NCI-H446 treated with DMSO at 0.1 percent for 48 hours (cell line): ENCODE data around the gene HSDL1.
"Not testable (repeated sequence)": the region's sequence is repeated elsewhere in the genome, so short reads cannot be mapped to it uniquely, and the experiment has no call there.

Source experiments
- DNase-seq: peaks from one replicate; lab custom pipeline; 2025; lab: John Stamatoyannopoulos, UW

The HSDL1 gene

DNA sequence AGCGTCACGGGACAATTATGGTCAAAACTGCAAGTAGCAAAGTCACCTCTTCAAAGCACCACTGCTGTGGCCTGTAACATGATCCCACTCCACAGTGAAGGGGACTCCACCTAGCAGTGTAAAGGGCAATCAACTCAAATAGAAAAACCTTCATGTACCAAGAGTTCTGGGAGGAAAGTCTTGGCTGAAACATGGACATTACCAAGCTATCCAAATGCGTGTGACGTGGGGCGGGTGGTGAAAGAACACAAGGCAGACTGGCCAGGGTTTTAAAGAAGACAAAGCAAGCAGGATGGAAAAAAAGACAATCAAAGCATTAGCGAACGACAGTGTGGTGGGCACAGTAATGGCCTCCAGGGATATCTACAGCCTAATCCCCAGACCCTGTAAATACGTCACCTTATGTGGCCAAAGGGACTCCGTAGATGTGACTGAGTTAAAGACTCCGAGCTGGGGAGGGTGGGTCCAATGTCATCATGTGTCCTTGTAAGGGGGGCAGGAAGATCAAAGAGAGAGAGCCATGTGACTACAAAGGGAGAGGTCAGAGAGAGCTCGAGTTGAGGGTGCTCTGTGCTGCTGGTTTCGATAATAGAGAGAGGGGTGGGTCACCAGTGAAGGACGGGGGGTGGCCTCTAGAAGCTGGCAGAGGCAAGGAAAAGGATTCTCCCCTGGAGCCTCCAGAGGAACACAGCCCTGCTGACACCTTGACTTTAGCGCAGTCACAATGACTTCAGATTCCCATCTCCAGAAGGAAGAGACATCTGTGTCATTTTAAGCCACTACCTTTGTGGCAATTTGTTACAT is 6.0 kb downstream of the HSDL1 start:
- no peak for DNase-seq

DNA sequence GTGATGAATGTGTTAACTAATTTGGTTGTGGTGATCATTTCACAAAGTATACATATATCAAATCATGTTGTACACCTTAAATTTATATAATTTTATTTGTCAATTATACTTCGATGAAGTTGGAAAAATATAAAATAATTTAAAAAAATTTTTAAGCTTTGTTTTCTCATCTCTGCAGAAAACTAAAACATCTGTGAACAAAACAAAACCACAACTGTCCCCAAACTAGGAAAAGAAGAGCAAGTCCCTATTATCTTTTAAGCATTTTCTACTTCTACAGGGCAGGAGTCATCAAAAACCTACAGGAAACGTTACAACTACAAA is 6.5 kb downstream of the HSDL1 start:
- DNase-seq: no peak

DNA sequence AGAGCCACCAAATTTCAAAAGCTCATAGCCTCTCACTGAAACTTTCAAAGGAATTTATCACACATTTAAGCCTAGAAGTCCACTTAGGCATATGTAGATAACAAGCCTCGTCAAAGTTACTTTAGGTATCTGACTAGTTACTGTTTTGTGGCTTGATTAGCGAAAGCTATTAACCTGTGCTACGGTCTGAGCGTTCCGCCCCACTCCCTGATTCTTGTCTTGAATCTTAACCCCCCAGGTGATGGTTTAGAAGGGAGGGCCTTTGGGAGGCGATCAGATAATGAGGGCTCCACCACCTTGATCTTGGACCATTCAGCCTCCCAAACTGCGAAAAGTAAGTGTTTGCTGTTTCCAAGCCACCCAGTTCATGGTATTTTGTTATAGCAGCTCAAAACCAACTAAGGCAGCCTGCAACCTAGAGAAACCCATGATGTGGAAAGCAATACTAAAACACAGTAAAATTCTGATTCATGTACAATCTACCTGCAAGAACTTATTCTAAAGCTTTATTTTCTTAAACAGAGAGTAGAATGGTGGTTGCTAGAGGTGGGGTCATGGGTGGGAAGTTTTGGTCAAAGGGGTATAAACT is 7.1 kb downstream of the HSDL1 start:
- no peak for DNase-seq

DNA sequence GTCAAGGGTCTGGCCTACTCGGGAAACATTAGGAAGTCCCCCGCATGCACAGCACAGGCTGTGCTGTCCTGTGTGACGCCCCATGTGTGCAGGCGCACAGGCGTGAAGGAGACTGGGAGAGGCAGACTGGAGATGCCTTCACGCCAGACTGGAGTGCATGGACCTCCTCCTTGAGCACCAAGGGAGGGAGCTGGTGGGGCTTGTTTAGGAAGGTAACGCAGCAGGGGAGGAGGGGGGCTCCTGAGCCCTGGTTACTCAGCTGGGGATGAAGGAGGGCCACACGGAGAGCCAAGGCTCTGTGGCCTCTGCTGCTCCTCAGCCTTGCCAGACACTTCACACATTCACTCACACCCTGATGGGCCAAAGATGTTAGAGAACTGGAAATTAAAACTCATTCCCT is 7.7 kb downstream of the HSDL1 start:
- DNase-seq: no peak

DNA sequence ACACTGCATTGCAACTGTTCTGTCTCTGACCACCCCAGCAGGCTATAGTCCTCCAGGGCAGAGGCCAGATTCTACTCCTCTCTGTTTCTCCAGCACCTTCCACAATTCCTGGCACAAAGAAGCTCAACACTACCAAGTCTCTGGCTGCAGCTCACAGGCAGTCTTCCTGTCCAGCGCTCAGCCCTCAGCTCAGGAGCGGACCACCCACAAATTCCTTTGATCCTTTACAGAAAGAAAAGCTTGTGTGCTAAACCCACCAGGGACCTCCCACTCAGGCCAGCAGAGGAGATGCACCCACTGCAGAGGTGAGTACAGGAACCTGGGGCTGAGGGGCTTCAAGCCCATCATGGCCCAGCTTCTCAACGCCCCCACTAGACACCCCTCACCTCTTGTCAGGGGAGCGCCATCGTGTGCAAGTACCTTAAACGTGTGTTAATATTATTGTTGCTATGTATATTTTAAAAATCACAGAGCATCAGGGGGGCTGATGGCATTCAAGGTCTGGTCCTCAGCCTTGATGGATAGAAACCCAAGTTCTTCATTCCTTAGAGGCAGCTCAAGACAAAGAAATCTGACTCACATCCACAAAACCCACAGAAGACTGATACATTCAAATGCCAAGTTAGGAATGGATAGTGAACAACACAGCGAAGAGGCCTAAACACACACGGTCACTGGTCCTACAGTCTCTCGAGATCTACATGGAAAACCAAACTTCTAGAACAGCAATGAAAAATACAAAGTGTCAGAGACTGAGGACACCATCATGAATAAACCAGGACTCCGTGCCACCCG is 8.4 kb downstream of the HSDL1 start:
- no peak for DNase-seq

DNA sequence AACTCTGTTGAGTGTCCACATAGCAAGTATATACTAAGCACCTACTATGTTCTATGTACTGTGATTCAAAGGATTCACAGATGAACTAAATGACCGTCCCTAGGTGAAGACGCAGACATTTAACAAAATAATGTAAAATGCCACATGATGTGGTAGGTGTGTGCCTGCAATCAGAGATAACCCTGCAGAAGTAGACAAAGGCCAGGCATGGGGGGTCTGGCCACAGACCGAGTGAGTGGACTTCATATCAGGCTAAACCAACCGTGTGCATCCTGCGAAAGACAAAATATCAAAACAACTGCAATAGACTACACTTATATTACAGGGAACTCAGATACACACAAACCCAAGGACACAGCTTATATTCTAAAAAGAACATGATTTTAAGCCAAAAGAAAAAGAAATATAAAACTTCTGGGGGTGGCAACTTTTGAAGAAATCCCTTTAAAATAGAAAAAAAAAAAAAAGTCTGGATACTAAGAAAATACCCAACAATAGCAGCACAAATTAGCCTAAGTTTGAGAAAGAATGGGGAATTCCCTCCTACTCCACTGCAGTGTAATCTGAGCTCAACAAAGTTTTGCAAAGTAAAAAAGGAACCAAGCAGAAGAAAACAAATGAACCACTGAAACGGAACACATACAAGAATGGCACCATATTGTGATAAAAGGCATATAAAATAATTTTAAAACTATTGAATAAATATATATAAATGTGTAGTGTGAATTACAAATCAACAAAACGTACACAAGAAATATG is 12.3 kb downstream of the HSDL1 start:
- no peak for DNase-seq

DNA sequence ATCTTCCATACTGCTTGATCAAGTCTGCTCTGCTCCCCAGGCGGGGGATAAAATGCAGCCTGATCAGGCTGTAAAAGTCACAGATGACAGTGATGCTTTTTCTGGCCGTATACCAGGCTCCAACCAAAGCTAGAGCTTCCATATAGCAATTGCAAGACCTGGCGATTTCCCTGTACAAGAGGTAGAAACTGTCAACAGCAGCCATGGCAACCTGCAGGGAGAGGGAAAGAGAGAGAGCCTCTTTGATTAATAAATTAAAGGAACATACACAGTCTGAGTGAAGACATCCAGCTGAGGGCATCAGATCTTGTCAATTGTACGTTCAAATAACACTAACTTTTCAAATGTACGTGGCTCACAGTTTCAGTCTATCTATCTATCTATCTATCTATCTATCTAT is 13.9 kb downstream of the HSDL1 start:
- no peak for DNase-seq

DNA sequence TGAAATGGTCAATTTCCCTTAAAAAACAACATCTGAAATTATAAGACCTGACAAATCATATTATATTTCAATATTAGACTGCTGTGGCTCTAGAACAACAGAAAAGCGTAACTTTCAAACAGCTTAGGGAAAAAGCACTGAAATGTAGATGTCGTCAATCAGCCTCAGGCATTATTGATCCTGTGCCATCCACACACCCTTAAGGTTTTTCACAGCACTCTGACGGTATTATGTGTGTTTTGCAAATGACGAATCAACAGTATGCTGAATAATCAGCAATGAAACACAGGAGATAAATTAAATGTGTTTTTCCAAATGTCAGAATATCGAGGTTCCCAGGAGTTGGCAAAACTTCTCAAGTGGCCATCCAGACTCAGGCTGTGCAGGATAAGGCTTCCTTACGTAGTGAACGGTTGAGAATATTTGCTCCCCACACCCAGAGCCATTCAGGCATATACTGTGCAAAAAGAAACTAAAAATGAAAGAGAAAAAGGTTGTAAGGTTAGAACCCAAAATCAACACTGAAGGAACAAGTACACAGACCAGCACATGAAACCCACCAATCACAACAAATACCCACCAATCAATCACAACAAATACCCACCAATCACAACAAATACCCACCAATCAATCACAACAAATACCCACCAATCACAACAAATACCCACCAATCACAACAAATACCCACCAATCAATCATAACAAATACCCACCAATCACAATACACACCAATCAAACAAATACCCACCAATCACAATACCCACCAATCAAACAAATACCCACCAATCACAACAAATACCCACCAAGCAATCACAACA is 20.5 kb downstream of the HSDL1 start:
- no peak for DNase-seq

DNA sequence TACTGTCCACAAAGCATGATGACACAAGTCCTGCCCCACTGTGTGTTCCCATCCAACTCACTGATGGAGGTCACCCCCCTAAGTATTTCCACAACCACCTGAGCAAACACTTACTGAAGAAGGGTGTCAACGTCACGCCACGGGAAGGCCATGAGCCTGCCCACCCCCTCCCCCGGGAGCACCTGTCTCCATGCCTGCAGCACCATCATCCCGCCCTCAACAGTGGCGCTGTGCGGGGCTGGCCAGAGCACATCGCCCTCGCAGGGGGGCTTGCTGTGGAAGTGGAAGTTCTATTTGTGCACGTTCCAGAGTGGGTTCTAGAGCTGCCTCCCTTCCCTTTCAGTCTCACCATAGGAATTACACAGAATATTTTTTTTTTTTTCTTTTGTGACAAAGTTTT is 24.0 kb downstream of the HSDL1 start:
- no peak for DNase-seq

DNA sequence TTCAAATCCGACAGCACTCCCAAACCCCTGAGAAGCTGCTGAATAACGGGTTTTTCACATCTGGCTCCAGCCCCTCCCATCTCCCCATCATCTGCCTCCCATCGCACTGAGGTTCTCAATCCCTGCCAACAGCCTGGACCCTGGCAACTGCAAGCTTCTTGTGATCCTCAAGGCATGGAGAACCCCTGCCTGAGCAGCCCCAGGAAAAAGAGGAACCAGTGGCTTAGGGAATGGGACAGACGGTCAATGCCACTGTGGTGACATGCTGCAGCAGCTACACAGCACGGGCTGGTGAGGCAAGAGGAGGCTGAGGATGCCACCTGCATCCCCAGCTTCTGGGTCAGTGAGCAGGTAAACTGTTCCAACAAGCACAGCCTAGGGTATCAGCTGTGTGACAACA is 25.0 kb downstream of the HSDL1 start:
- no peak for DNase-seq

DNA sequence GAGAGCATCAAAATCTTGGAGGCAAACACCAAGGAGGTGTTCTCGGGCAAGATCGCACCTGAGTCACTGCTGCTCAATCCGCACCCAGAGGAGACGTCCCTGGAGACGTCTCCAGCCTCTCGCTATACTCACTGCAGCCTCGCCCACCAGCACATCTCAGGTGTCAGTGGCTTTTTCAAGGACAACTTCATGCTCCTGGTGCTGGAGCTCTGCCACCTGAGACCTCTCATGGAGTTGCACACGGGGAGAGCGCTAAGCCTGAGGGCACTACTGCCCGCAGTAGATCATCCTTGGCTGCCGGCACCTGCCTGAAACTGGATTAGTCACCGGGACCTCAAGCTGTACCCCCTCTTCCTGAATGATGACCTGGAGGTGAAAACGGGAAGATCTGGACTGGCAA is 25.6 kb downstream of the HSDL1 start:
- DNase-seq: no peak

DNA sequence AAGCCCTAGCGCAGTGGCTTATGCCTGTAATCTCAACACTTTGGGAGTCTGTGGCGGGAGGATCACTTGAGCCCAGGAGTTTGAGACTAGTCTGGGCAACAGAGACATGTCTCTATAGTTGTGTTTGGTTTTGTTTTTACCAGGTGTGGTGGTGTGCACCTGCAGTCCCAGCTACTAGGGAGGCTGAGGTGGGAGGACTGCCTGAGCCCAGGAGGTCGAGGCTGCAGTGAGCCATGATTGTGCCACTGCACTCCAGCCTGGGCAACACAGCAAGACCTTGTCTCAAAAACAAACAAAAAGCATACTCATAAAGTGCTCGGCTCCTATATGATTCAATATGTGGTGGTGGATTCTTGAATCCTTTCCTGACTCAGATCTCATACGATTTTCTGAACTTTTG is 26.7 kb downstream of the HSDL1 start:
- DNase-seq: not testable (repeated sequence)

DNA sequence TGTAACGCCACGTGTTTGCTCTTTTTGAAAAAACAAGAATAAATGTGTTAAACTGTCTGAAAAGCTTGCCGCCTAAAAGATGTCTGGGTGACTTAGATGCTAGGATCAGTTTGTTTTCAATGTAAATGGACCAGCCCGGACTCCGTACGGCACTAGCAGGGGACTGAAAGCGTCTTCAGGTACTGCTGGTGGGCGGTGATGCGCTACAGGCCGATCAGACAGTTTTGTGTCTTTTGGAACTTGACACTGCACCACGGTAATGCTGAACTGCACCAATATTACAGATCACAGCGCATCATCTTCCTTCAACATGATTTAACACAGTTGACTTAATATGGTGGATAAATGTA is 27.5 kb downstream of the HSDL1 start:
- no peak for DNase-seq

DNA sequence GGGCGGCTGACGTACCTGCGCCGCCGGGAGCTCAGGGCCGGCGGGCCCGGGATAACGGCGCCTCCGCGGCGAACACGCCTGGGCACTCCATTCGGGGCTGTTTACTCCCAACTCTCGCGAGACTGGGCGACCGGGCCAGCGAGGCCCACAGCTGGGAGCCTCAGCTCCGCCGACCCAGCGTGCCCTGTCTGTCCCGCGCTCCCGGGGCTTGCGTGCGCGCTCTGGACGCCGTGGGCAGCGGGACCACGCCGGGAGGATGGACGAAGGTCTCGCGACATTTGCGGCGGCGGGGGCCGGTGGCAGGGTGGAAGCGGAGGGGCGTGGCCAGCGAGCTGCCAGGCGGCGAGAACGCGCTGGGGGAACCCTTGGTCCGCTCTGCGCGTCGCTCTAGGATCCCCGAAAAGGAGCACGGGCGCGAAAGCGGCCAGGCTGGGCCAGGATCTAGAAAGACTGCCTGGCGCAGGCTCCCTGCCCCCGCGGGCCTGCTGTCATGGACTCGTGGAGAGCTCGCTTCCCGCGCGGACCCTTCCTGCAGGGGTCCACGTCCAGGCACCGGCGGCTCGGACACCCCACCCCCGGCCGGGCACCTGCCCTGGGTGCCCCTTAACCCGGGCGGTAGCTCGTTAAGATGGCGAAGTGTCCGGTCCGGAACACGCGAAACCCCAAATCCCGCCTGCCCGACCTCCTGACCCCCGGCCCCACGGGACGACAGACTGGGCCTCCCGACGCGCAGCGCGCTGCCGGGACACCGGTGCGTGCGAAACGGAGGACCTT is 28.1 kb downstream of the HSDL1 start, which contains the start of gene MBTPS1:
Gene MBTPS1, minus strand, starts transcription at position 223 of the 774 bp plus-strand sequence. CDS start 15,159 bp downstream, outside the sequence.
- peak; percentile 81 for DNase-seq

DNA sequence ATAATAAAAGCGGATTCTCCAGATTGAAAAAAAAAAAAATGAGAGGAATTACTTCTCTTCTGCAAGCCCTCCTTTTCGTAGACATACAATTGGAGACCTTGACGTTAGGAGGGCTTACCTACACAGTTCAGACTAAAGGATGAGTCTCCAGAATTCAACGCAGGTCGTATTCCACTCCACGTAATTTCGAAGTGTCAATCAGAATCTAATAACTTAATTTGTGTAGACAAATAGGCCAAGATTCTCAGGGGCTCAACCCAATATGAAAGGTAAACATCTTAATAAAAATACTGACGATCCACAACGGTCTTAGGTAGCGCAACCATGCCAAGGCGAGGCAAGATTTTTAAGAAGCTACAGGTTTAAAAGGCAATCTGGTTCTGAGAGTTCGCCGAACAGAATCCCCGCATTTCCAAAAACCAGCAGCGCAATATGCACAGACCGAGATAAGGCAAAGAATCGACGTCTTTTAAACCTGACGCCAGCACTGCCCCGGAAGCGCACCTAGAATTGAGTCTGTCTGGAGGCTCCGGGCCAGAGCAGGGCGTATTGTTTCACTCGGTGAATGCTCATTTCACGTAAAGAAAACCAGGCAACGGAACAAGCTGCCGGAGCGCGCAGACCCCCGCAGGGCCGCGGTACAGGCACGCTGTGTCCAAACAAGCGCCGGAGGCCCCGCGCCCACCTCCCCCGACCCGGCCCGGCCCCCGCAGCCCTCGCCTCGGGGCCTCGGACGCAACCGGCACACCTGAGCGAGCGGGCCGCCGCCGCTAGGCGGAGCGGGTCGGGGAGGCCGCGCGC is 28.9 kb downstream of the HSDL1 start:
- peak; percentile 0 for DNase-seq

DNA sequence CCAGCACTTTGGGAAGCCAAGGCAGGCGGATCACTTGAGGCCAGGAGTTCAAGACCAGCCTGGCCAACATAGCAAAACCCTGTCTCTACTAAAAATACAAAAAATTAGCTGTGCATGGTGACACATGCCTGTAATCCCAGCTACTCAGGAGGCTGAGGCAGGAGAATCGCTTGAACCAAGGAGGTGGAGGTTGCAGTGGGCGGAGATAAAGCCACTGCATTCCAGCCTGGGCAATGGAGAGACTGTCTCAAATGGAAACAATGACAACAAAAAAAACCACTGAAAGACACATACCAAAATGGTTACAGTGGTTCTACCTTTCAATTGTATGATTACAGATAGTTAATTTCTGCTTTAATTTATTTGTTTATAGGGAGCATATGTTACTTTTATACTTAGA is 33.0 kb downstream of the HSDL1 start:
- DNase-seq: not testable (repeated sequence)

DNA sequence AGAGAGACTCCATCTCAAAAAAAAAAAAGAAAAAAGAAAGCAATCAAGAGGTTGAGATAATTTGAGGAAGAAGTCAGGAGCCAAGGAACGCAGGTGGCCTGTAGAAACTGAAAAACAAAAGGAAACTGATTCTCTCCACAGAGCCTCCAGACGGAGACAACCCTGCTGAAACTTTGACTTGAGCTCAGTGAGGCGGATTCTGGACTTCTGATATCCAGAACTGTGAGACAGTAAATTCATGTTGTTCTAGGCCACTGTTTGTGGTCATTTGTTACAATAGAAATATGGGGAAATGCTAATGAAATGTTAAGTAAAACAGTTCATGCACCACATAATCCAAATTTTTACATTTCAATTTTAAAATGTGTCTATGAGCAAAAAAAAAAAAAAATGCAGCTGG is 33.5 kb downstream of the HSDL1 start:
- DNase-seq: no peak

DNA sequence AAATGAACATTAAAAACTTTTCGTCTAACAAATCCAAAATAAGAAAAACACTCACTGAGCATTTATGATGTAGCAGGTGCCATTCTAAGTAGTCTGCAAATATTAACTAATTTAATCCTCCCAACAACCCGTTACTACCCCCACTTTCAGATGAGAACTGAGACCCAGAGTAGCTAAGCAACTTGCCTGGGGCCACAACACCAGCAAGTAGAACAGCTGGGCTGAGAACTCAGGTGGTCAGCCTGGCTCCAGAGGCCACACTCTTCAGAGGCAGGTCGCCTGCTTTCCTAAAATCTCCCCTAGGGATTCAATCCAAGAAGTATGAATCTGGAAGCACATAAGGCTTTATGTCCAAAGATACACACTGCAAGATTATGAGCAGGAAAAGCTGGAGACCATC is 34.5 kb downstream of the HSDL1 start:
- no peak for DNase-seq

DNA sequence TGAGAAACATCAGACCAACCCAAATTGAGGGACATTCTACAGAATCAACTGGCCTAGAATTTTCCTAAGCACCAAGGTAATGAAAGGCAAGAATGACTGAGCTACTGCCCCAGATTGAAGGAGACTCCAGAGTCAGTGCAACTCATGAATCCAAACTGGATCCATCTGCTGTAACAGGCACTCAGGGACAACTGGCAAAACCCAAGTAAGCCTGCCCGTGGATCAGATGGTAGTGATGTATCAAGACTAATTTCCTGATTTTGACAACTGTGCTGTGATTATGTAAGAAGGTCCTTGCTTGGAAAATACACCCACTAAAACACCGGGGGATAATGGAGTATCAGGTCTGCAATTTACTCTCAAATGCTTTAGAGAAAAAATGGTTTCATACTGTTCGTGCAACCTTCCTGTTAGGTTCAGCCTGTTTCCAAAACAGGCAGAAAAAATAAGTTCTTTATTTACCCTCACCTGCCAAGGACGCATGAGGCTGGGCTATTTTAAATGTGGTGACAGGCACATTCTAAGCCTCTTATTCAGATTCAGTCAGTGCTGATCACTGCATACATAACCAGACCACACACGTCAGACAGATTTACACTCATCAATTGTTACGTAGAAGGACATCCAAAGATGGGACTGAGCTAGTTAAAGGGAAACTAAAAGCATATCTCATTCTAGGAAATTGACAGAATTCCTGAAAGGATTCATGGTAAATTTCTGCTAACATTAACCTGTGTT is 35.2 kb downstream of the HSDL1 start:
- no peak for DNase-seq
